Skeletal muscle tissue (tissue), 4 donors: ENCODE measurements around the gene GFPT2. TPM values are rescaled to one million over a fixed set of nuclear protein-coding genes. Genes with fewer than 3 reads are reported as not detected.

Experiments
- H3K27ac ChIP-seq: one replicate; pipeline ENCODE4 v1.7.0; 2013; ENCODE audit warnings: mild to moderate bottlenecking, low read depth, low read length, inconsistent platforms
- H3K27me3 ChIP-seq, 3 donors: one replicate each; pipeline ENCODE4 v1.7.0; 2013; ENCODE audit warnings: low read length in 3 of 3; ENCODE audit not compliant: control insufficient read depth in 3 of 3, insufficient read depth in 3 of 3
- H3K36me3 ChIP-seq, 3 donors: one replicate each; pipeline ENCODE4 v1.7.0; 2013; ENCODE audit warnings: low read length in 3 of 3; ENCODE audit not compliant: control insufficient read depth in 3 of 3, insufficient read depth in 3 of 3
- H3K4me1 ChIP-seq, 3 donors: one replicate each; pipeline ENCODE4 v1.7.0; 2013; ENCODE audit warnings: low read length in 3 of 3, mild to moderate bottlenecking in 3 of 3; ENCODE audit not compliant: control insufficient read depth in 3 of 3, insufficient read depth in 3 of 3
- H3K4me3 ChIP-seq, 3 donors: one replicate each; pipeline ENCODE4 v1.7.0; 2013; ENCODE audit warnings: low read length in 3 of 3
- H3K9ac ChIP-seq, 3 donors: one replicate each; pipeline ENCODE4 v1.7.0; 2013; ENCODE audit warnings: low read length in 3 of 3, mild to moderate bottlenecking in 3 of 3, moderate library complexity in 2 of 3, low read depth in 1 of 3
- H3K9me3 ChIP-seq, 3 donors: one replicate each; pipeline ENCODE4 v1.7.0; 2013; ENCODE audit warnings: low read length in 3 of 3; ENCODE audit not compliant: control insufficient read depth in 3 of 3
- total RNA-seq: library from RNA; depleted of rRNA; stranded (reverse); fragments of >200 nt; gene quantifications from one replicate; pipeline ENCODE4 v1.2.3, GENCODE V29; 2014
- donor health status: Osteomylitis.

GFPT2 gene
- total RNA-seq, 1 donor from 2014 or later: 9.9 TPM

- Histone ChIP-seq H3K9me3 (no peaks in the 10 kb centered on the region), H3K36me3 (no peaks in the 10 kb centered on the region), H3K27me3 (peaks cover 0 to 8% (median 5%) of the 10 kb centered on the region in 3 donors), H3K4me3 (no peak overlapping the region), H3K27ac (no peak overlapping the region), H3K9ac (no peak overlapping the region), H3K4me1 (peaks cover 8 to 19% (median 18%) of the 10 kb centered on the region in 3 donors)
These were observed 8.5 kb downstream of the GFPT2 start for GRCh38 chr5:180344696-180344999.

GRCh38 chr5:180343831-180344695 is 9.1 kb downstream of the GFPT2 start:
- Histone ChIP-seq H3K4me3 (no peak overlapping the region), H3K36me3 (no peaks in the 10 kb centered on the region), H3K9ac (peak overlapping the region in 1 of 3 donors; percentile 24), H3K27me3 (peaks cover 0 to 8% (median 5%) of the 10 kb centered on the region in 3 donors), H3K4me1 (peaks cover 8 to 19% (median 18%) of the 10 kb centered on the region in 3 donors), H3K27ac (no peak overlapping the region), H3K9me3 (no peaks in the 10 kb centered on the region)

GRCh38 chr5:180343110-180343830 is 9.9 kb downstream of the GFPT2 start:
- Histone ChIP-seq H3K4me3 (peak overlapping the region in 1 of 3 donors; percentile 39), H3K9me3 (no peaks in the 10 kb centered on the region), H3K36me3 (no peaks in the 10 kb centered on the region), H3K4me1 (peaks cover 8 to 19% (median 18%) of the 10 kb centered on the region in 3 donors), H3K27me3 (peaks cover 0 to 8% (median 5%) of the 10 kb centered on the region in 3 donors), H3K27ac (no peak overlapping the region), H3K9ac (no peak overlapping the region)

GRCh38 chr5:180341595-180341994 is 11.5 kb downstream of the GFPT2 start:
- Histone ChIP-seq H3K4me1 (peaks cover 6 to 16% (median 14%) of the 10 kb centered on the region in 3 donors), H3K9ac (no peak overlapping the region), H3K27ac (no peak overlapping the region), H3K4me3 (no peak overlapping the region), H3K27me3 (peaks cover 0 to 8% (median 5%) of the 10 kb centered on the region in 3 donors), H3K9me3 (no peaks in the 10 kb centered on the region), H3K36me3 (no peaks in the 10 kb centered on the region)

- Histone ChIP-seq H3K36me3 (peaks cover 0 to 3% (median 0%) of the 10 kb centered on the region in 3 donors), H3K4me1 (peaks cover 6 to 16% (median 14%) of the 10 kb centered on the region in 3 donors), H3K4me3 (no peak overlapping the region), H3K27me3 (peaks cover 0 to 8% (median 5%) of the 10 kb centered on the region in 3 donors), H3K9me3 (no peaks in the 10 kb centered on the region), H3K9ac (no peak overlapping the region), H3K27ac (no peak overlapping the region)
These were observed 12.3 kb downstream of the GFPT2 start for GRCh38 chr5:180340856-180341255.

GRCh38 chr5:180339583-180340183 is 13.5 kb downstream of the GFPT2 start:
- H3K27ac ChIP-seq: no peak overlapping the region
- H3K36me3 ChIP-seq: peaks cover 0 to 8% (median 6%) of the 10 kb centered on the region in 3 donors
- H3K4me3 ChIP-seq: no peak overlapping the region
- H3K27me3 ChIP-seq: peaks cover 2 to 9% (median 8%) of the 10 kb centered on the region in 3 donors
- H3K4me1 ChIP-seq: peaks cover 6 to 16% (median 14%) of the 10 kb centered on the region in 3 donors
- no peaks in the 10 kb centered on the region for H3K9me3 ChIP-seq
- no peak overlapping the region for H3K9ac ChIP-seq

GRCh38 chr5:180338001-180338707 is 15.0 kb downstream of the GFPT2 start:
- Histone ChIP-seq H3K27me3 (peaks cover 2 to 9% (median 8%) of the 10 kb centered on the region in 3 donors), H3K27ac (no peak overlapping the region), H3K4me1 (peaks cover under 1 to 8% (median 3%) of the 10 kb centered on the region in 3 donors), H3K9ac (no peak overlapping the region), H3K9me3 (no peaks in the 10 kb centered on the region), H3K36me3 (peaks cover 0 to 8% (median 6%) of the 10 kb centered on the region in 3 donors), H3K4me3 (no peak overlapping the region)

GRCh38 chr5:180336234-180337020 is 16.7 kb downstream of the GFPT2 start:
- H3K27ac ChIP-seq: no peak overlapping the region
- no peaks in the 10 kb centered on the region for H3K9me3 ChIP-seq
- H3K36me3 ChIP-seq: peaks cover 0 to 8% (median 6%) of the 10 kb centered on the region in 3 donors
- peaks cover 0 to 6% (median 3%) of the 10 kb centered on the region in 3 donors for H3K4me1 ChIP-seq
- no peak overlapping the region for H3K4me3 ChIP-seq
- peaks cover 0 to 9% (median 8%) of the 10 kb centered on the region in 3 donors for H3K27me3 ChIP-seq
- no peak overlapping the region for H3K9ac ChIP-seq
